Body of pancreas (tissue), 4 donors: ENCODE results near the gene P2RX5.

Experiments
- POLR2A ChIP-seq, 3 donors: fragments of 450-650 bp; IDR thresholded peaks; one replicate each; pipeline ENCODE4 v1.6.1; 2016; ENCODE audit warnings: antibody characterized with exemption in 3 of 3, mild to moderate bottlenecking in 2 of 3
- TF ChIP-seq, protein P1 (sequence below), 7 experiments: fragments of 450-650 bp in 4 of 7; fragments of 200-600 bp in 3 of 7; sonication (generic) in 3 of 7; IDR thresholded peaks; one replicate each; pipeline ENCODE4 v1.5.1; 2016 to 2019; ENCODE audit warnings: antibody characterized with exemption in 7 of 7

DNA sequence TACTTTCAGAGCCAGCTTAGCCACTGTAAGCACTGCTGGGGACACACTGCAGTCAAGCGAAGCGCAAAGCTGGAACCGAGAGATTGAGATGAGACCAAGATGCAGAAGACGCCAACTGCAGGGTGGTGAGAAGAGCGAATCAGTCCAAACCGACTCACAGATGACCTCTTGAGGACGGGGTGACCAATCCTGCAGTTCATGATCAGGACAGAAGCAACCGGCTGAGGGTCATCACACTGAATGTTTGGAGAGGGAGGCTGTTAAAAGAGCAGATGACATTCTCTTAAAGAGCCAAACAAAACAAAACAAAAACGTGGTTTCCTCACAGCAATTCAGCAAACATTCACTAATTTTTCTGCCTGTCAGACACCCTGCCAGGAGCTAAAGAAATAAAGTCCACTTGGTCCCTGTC lies 36.3 kb upstream of the P2RX5 start:
- TF ChIP-seq, protein P1, sequence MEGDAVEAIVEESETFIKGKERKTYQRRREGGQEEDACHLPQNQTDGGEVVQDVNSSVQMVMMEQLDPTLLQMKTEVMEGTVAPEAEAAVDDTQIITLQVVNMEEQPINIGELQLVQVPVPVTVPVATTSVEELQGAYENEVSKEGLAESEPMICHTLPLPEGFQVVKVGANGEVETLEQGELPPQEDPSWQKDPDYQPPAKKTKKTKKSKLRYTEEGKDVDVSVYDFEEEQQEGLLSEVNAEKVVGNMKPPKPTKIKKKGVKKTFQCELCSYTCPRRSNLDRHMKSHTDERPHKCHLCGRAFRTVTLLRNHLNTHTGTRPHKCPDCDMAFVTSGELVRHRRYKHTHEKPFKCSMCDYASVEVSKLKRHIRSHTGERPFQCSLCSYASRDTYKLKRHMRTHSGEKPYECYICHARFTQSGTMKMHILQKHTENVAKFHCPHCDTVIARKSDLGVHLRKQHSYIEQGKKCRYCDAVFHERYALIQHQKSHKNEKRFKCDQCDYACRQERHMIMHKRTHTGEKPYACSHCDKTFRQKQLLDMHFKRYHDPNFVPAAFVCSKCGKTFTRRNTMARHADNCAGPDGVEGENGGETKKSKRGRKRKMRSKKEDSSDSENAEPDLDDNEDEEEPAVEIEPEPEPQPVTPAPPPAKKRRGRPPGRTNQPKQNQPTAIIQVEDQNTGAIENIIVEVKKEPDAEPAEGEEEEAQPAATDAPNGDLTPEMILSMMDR (IDR thresholded peaks at IDR 0.05), result no peak
- no peak for TF ChIP-seq POLR2A (IDR thresholded peaks at IDR 0.05)
